KOPT-K1 (cell line): ENCODE data around the gene ADCY4.

Experiments used
- H3K27ac ChIP-seq: fragments of 200-600 bp; sonication (generic); 2 replicates; pipeline ENCODE4 v1.5.1; 2016; ENCODE audit warnings: antibody characterized with exemption, mild to moderate bottlenecking, low read depth, low read length; ENCODE audit not compliant: poor library complexity, severe bottlenecking
- H3K36me3 ChIP-seq: fragments of 200-600 bp; sonication (generic); 2 replicates; pipeline ENCODE4 v1.5.1; 2017; ENCODE audit warnings: antibody characterized with exemption, mild to moderate bottlenecking, low read length, moderate library complexity; ENCODE audit not compliant: insufficient read depth
- H3K9me3 ChIP-seq: fragments of 200-600 bp; sonication (generic); 2 replicates; pipeline ENCODE4 v1.5.1; 2017; ENCODE audit warnings: antibody characterized with exemption, low read length, mild to moderate bottlenecking; ENCODE audit not compliant: insufficient read depth, poor library complexity, severe bottlenecking

Gene ADCY4

GRCh38 chr14:24308342-24309124, 26.3 kb downstream of the ADCY4 start:
- H3K27ac ChIP-seq, result no peak overlapping the region
- peaks cover 86% of the 10 kb centered on the region for H3K36me3 ChIP-seq

GRCh38 chr14:24307575-24308341, 27.1 kb downstream of the ADCY4 start, which contains the start of gene CIDEB:
Gene CIDEB (minus strand): TSS chr14:24307977. CDS start chr14:24307858, 119 bp downstream.
- Histone ChIP-seq H3K36me3 (peaks cover 93% of the 10 kb centered on the region), H3K27ac (no peak within 1 kb of the TSS), H3K9me3 (no peaks in the 10 kb centered on the region)

More at GRCh38 chr14:24308342-24309124, 26.3 kb downstream of the ADCY4 start:
- no peaks in the 10 kb centered on the region for H3K9me3 ChIP-seq

GRCh38 chr14:24307156-24307574, 27.7 kb downstream of the ADCY4 start:
- Histone ChIP-seq H3K9me3 (no peaks in the 10 kb centered on the region), H3K27ac (no peak overlapping the region), H3K36me3 (peaks cover 93% of the 10 kb centered on the region)

GRCh38 chr14:24304019-24304387, 30.9 kb downstream of the ADCY4 start:
- Histone ChIP-seq H3K27ac (no peak overlapping the region), H3K9me3 (no peaks in the 10 kb centered on the region), H3K36me3 (peaks cover 79% of the 10 kb centered on the region)

DNA sequence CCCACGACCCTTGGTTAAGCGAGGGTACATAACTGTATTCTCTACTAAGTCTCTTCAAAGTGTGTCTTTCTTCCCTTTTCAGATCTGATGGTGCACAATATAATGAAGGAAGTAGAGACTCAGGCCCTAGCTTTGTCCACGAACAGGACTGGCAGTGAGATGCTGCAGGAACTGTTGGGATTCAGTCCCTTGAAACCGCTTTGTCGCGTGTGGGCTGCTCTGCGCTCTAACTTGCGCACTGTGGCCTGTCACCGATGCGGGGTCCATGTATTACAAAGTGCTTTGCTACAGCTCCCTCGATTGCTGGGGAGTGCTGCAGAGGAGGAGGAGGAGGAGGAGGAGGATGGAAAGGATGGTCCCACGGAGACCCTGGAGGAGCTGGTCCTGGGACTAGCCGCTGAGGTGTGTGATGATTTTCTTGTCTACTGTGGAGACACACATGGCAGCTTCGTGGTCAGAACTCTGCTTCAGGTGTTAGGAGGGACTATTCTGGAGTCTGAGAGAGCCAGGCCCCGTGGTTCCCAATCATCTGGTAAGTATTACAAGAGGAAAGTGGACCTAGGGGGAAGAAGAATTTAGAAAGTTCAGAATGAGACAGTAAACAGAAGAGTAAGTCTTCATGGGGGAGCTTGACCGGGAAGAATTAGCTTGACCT, 34.4 kb downstream of the ADCY4 start:
- peak overlapping the region; percentile 57 for H3K27ac ChIP-seq
- peaks cover 54% of the 10 kb centered on the region for H3K36me3 ChIP-seq

DNA sequence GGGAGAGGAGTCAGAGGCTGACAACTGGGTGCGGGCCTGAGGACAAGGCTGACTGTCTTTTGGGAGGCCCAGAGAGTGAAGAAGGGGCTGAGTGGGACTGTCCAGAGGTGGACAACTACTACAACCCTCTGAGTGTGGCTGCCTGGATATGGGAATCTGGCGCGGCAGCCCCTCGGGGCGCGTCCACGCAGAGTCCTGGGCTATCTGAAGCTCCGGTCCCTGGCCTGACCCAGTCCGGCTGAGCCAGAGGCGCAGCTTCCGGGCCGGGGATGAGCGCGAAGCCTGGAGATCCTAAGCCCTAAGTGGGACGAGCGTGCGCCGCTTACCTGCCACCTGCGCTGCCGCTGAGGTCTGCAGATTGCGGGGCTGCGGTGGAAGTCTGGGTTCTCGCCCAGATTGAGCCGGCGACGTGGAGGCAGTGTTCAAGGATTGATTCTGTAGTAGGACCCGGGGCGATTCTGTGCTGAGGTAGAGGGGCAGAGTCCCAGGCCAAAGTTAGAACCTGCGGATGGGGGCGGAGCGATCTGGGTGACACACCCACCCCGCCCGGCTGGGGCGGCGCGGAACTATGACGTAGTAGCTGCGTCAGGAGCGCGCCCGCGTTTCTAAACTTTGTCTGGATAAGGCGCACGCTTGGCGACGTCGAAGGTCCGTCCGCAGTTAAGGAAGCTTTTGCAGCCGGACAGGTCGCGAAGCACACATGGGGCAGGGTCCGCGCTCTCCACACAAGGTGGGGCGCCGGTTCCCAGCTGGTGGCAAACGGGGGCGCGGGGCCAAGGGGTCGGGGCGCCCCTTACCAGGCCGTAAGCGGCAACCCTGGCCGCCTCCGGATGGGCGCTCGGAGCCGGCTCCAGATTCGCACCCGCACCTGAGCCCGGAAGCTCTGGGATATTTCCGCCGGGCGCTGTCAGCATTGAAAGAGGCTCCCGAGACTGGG, 35.3 kb downstream of the ADCY4 start, which contains the start of the genes DHRS1 and NOP9:
DHRS1 (minus strand) TSS at position 526 of the 937 bp plus-strand sequence. CDS start 674 bp downstream, outside the sequence.
NOP9 (plus strand) TSS at position 596 of the 937 bp plus-strand sequence; CDS start at position 701, 105 bp downstream.
- H3K9me3 ChIP-seq, result no peaks in the 10 kb centered on the region
- peaks cover 46% of the 10 kb centered on the region for H3K36me3 ChIP-seq
- H3K27ac ChIP-seq, result peak within 1 kb of the TSS; percentile 57

More for the DNA sequence above, 34.4 kb downstream of the ADCY4 start:
- H3K9me3 ChIP-seq, result no peaks in the 10 kb centered on the region

- Histone ChIP-seq H3K36me3 (peaks cover 40% of the 10 kb centered on the region), H3K9me3 (no peaks in the 10 kb centered on the region), H3K27ac (peak overlapping the region; percentile 57)
Measured at GRCh38 chr14:24298892-24299254, 36.0 kb downstream of the ADCY4 start.

GRCh38 chr14:24297190-24297964, 37.5 kb downstream of the ADCY4 start:
- Histone ChIP-seq H3K36me3 (peaks cover 31% of the 10 kb centered on the region), H3K27ac (no peak overlapping the region), H3K9me3 (no peaks in the 10 kb centered on the region)

GRCh38 chr14:24296341-24297157, 38.3 kb downstream of the ADCY4 start:
- Histone ChIP-seq H3K27ac (no peak overlapping the region), H3K36me3 (peaks cover 30% of the 10 kb centered on the region), H3K9me3 (no peaks in the 10 kb centered on the region)

GRCh38 chr14:24293525-24293924, 41.3 kb downstream of the ADCY4 start:
- Histone ChIP-seq H3K9me3 (no peaks in the 10 kb centered on the region), H3K27ac (no peak overlapping the region), H3K36me3 (peaks cover 40% of the 10 kb centered on the region)

GRCh38 chr14:24292118-24292807, 42.6 kb downstream of the ADCY4 start:
- no peak overlapping the region for H3K27ac ChIP-seq
- peaks cover 40% of the 10 kb centered on the region for H3K36me3 ChIP-seq
- no peaks in the 10 kb centered on the region for H3K9me3 ChIP-seq

DNA sequence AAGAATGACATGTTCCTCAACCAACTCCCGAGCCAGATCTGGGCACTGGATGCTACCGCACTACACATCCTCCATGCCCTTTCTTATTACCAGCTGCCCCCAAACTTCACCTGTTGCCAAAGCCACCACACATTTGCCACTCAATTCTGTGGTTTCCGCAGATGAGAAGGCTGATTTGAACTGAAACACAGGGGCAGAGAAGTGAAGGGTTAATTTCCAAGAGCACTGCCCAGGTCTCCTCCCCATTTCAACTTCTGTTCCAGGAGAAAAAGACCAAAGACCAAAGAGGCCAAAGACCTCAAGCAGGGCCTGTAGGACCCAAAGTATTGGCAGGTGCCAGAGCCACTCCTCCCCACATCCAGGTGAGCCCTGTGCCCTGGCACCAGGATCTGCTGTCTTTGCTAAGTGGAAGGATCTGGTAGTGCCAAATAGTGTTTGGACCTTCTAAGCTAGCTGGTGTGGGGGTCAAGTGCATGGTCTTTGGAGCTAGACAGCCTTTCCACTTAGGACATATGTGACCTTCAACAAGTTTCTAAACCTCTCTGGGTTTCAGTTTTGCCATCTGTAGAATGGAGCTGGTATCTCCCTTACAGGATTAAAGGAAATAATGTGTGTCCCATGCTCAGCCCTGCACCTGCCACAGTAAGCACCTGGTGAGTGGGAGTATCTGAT, 43.3 kb downstream of the ADCY4 start:
- Histone ChIP-seq H3K36me3 (peaks cover 40% of the 10 kb centered on the region), H3K27ac (no peak overlapping the region), H3K9me3 (no peaks in the 10 kb centered on the region)
